Erythroblast (primary cell): ENCODE data around the gene MRPL19.

Source experiments
- GATA1 ChIP-seq: IDR thresholded peaks from 2 replicates; pipeline ENCODE4 v1.6.1; 2011; ENCODE audit warnings: low read depth, mild to moderate bottlenecking, control low read depth, low read length, moderate library complexity
- POLR2A ChIP-seq: IDR thresholded peaks from 2 replicates; pipeline ENCODE4 v1.6.1; 2011; ENCODE audit warnings: mild to moderate bottlenecking, low read length

- TF ChIP-seq POLR2A: no peak
- no peak for TF ChIP-seq GATA1
Observed at GRCh38 chr2:75676464-75676863, 29.9 kb downstream of the MRPL19 start.
